ENCODE results near the gene TRIM63.

DNA sequence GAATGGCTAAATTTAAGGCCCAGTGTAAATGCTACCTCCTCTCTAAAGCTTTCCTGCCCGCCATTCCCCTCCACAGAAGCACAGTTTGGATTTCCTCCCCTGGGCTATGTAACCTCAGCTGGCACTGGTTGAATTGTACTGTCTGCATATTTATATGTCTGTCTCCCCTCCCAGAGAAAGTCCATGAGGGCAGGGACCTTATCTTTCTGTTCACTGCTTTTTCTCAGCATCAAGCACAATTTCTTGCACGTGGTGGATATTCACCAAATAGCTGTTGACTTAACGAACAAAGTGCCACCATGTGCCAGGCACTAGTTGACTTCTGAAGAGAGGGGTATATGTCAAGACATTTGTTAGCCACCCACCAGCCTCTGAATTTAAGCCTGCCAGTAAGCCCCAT, 34.7 kb upstream of the TRIM63 start:
- TF ChIP-seq, protein P1, sequence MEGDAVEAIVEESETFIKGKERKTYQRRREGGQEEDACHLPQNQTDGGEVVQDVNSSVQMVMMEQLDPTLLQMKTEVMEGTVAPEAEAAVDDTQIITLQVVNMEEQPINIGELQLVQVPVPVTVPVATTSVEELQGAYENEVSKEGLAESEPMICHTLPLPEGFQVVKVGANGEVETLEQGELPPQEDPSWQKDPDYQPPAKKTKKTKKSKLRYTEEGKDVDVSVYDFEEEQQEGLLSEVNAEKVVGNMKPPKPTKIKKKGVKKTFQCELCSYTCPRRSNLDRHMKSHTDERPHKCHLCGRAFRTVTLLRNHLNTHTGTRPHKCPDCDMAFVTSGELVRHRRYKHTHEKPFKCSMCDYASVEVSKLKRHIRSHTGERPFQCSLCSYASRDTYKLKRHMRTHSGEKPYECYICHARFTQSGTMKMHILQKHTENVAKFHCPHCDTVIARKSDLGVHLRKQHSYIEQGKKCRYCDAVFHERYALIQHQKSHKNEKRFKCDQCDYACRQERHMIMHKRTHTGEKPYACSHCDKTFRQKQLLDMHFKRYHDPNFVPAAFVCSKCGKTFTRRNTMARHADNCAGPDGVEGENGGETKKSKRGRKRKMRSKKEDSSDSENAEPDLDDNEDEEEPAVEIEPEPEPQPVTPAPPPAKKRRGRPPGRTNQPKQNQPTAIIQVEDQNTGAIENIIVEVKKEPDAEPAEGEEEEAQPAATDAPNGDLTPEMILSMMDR (conservative IDR thresholded peaks at IDR 0.05), result no peak
- no peak for TF ChIP-seq EZH2 (IDR thresholded peaks at IDR 0.05; ENCODE audit: low read depth)

All from PC-9 (cell line).